HG02870 (cell line): ENCODE measurements around the gene ANGPTL2.
A peak's percentile ranks its signal among the peaks of the same experiment; 100 is the strongest.

Experiments used
- ATAC-seq: cut with Tn5 transposase; IDR thresholded peaks from one replicate; pipeline ENCODE4 v1.9.1; 2021; ENCODE audit warnings: mild to moderate bottlenecking, moderate library complexity; ENCODE audit not compliant: unreplicated experiment

ANGPTL2 gene

GRCh38 chr9:127121628-127122175 lies 733 bp downstream of the ANGPTL2 start:
- no peak for ATAC-seq

- ATAC-seq = no peak
These were observed 3.1 kb downstream of the ANGPTL2 start for GRCh38 chr9:127119320-127119709.

- ATAC-seq = peak; percentile 45
These were observed 3.7 kb downstream of the ANGPTL2 start for GRCh38 chr9:127118597-127119319.

- ATAC-seq = no peak
These were observed 4.6 kb downstream of the ANGPTL2 start for GRCh38 chr9:127117801-127118200.

GRCh38 chr9:127116957-127117356 lies 5.5 kb downstream of the ANGPTL2 start:
- ATAC-seq = peak; percentile 43

- no peak for ATAC-seq
These were observed 6.2 kb downstream of the ANGPTL2 start for GRCh38 chr9:127116088-127116726.

GRCh38 chr9:127114606-127115005 lies 7.8 kb downstream of the ANGPTL2 start:
- no peak for ATAC-seq

- no peak for ATAC-seq
These were observed 9.1 kb downstream of the ANGPTL2 start for GRCh38 chr9:127113191-127113972.

GRCh38 chr9:127112735-127113161 lies 9.7 kb downstream of the ANGPTL2 start:
- ATAC-seq = no peak

GRCh38 chr9:127112056-127112455 lies 10.4 kb downstream of the ANGPTL2 start:
- no peak for ATAC-seq

- no peak for ATAC-seq
These were observed 13.2 kb downstream of the ANGPTL2 start for GRCh38 chr9:127109212-127109711.

- no peak for ATAC-seq
These were observed 14.2 kb downstream of the ANGPTL2 start for GRCh38 chr9:127107929-127108876.

GRCh38 chr9:127107171-127107928 lies 15.1 kb downstream of the ANGPTL2 start:
- ATAC-seq = no peak

- no peak for ATAC-seq
These were observed 16.0 kb downstream of the ANGPTL2 start for GRCh38 chr9:127106466-127106855.

- ATAC-seq = no peak
These were observed 16.5 kb downstream of the ANGPTL2 start for GRCh38 chr9:127105805-127106465.

- no peak for ATAC-seq
These were observed 17.7 kb downstream of the ANGPTL2 start for GRCh38 chr9:127104581-127105311.

- ATAC-seq = no peak
These were observed 19.6 kb downstream of the ANGPTL2 start for GRCh38 chr9:127102788-127103187.

GRCh38 chr9:127102176-127102575 lies 20.3 kb downstream of the ANGPTL2 start:
- ATAC-seq = no peak
